HG02885 (cell line): Measurements from ENCODE around the gene AXL.

ENCODE experiments used
- ATAC-seq: cut with Tn5 transposase; IDR thresholded peaks from one replicate; pipeline ENCODE4 v1.9.1; 2021; ENCODE audit warnings: mild to moderate bottlenecking; ENCODE audit not compliant: unreplicated experiment, poor library complexity

The AXL gene

GRCh38 chr19:41305927-41306793 is 87.1 kb downstream of the AXL start:
- no peak for ATAC-seq

GRCh38 chr19:41307090-41307875 is 88.3 kb downstream of the AXL start:
- ATAC-seq = no peak

- no peak for ATAC-seq
These were observed 89.0 kb downstream of the AXL start for GRCh38 chr19:41307954-41308449.

- peak; percentile 52 for ATAC-seq
These were observed 89.6 kb downstream of the AXL start for GRCh38 chr19:41308450-41309179.

- no peak for ATAC-seq
These were observed 90.4 kb downstream of the AXL start for GRCh38 chr19:41309180-41310032.

GRCh38 chr19:41310033-41310831 is 91.2 kb downstream of the AXL start, which contains the start of gene CCDC97:
CCDC97 (plus strand) TSS chr19:41310172; CDS start chr19:41310311, 139 bp downstream.
- peak; percentile 74 for ATAC-seq

- ATAC-seq = no peak
These were observed 92.0 kb downstream of the AXL start for GRCh38 chr19:41311072-41311471.
